Measurements from ENCODE around the gene BMERB1.
"Not testable (repeated sequence)": the region's sequence is repeated elsewhere in the genome, so short reads cannot be mapped to it uniquely, and the experiment has no call there.

The BMERB1 gene

DNA sequence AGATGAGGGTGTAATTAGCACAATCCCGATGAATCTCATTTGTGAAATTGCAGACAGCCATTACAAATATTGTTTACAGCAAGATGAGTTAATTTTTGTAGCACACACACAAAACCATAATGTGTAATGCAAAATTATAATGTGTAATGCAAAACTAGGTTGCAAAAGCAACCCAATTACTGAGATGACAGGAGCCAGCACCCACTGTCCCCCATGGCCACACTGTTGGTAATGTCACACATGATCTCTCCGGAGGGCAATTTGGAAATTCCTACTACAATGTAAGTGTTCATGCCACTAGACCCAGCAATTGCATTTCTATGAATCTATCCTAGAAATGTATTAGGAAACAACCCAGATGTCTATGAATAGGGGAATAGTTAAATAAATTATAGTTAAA, 131.7 kb downstream of the BMERB1 start:
- DNase-seq: no peak

- DNase-seq: no peak
Observed at GRCh38 chr16:15567823-15568222, 133.4 kb downstream of the BMERB1 start.

- not testable (repeated sequence) for DNase-seq
Observed at GRCh38 chr16:15570666-15571065, 136.3 kb downstream of the BMERB1 start.

DNA sequence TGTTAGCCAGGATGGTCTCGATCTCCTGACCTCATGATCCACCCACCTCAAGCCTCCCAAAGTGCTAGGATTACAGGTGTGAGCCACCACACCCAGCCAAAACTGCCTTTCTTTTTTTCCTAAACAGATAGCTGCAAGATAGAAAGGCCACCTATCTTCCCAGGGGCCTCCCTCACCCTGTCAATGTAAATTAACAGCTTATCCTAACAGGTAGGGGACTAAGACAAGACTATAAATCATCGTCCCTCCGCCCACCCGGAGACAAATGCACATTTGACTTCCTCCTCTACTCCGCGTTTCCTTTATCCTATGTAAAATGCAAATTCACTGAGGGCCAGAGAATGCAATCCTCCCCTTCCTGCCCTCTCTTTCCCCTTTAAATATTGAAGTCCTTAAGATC, 137.2 kb downstream of the BMERB1 start:
- no peak for DNase-seq

GRCh38 chr16:15572329-15573001, 138.1 kb downstream of the BMERB1 start:
- no peak for DNase-seq

DNA sequence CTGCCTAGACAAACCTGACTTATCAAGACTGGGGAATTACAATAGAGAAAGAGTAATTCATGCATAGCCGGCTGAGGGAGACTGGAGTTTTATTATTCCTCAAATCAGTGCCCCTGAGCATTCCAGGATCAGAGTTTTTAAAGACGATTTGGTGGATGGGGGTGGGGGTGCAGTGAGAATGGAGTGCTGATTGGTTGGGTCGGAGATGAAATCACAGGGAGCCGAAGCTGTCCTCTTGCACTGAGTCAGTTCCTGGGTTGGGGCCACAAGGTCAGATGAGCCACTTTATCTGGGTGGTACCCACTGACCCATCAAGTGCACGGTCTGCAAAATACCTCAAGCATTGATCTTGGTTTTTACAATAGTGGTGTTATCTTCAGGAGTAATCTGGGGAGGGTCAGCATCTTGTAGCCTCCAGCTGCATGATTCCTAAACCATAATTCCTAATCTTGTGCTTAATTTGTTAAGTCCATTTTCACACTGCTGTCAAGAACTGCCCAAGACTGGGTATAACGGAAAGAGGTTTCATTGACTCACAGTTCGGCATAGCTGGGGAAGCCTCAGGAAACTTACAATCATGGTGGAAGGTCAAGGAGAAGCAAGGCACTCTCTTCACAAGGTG, 139.0 kb downstream of the BMERB1 start:
- DNase-seq: no peak

DNA sequence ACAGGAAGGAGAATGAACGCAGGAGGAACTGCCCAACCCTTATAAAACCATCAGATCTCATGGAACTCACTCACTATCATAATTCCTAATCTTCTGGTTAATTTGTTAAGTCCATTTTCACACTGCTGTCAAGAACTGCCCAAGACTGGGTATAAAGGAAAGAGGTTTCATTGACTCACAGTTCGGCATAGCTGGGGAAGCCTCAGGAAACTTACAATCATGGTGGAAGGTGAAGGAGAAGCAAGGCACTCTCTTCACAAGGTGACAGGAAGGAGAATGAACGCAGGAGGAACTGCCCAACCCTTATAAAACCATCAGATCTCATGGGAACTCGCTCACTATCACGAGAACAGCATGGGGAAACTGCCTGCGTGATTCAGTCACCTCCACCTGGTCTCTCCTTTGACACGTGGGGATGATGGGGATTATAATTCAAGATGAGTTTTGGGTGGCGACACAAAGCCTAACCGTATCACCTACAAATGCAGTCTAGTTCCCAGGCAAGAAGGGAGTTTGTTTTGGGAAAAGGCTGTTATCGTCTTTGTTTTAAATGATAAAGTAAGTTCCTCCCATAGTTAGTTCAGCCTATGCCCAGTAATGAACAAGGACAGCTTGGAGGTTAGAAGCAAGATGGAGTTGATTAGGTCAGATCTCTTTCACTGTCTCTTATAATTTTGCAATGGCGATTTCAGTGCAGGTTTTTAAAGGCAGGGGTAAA, 139.7 kb downstream of the BMERB1 start:
- not testable (repeated sequence) for DNase-seq

- DNase-seq: no peak
Observed at GRCh38 chr16:15574614-15574948, 140.2 kb downstream of the BMERB1 start.

DNA sequence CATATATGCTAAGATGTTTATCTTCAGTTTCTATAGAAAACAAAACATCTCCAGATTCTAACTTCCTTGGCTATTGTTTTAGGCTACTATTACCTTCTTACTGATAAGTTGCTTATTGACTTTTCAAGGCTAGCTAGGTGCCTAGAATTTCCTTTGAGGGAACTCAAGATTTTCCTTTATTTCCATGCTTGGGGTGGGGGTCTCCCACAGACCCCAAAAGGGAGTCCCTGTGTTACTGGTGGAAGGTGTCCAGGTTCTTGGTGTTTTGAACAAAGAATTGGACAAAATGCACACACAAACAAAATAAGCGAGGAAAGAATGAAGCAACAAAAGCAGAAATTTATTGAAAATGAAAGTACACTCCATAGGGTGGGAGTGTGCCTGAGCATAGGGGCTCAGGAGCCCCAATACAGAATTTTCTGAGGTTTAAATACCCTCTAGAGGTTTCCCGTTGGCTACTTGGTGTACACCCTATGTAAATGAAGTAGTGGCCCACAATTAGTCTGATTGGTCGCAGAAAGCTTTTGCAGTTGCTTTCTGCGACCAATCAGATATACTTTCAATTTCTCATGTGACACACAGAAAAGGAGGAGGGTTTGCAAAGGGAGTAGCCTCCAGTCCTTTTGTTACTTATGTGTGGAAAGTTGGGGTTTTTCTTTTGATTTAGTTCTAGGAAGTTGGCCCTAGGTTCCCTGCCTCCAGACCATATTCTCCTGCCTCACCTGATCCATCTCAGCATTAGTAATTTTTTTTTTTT, 141.1 kb downstream of the BMERB1 start:
- DNase-seq: no peak

GRCh38 chr16:15576960-15577958, 142.9 kb downstream of the BMERB1 start:
- no peak for DNase-seq

DNA sequence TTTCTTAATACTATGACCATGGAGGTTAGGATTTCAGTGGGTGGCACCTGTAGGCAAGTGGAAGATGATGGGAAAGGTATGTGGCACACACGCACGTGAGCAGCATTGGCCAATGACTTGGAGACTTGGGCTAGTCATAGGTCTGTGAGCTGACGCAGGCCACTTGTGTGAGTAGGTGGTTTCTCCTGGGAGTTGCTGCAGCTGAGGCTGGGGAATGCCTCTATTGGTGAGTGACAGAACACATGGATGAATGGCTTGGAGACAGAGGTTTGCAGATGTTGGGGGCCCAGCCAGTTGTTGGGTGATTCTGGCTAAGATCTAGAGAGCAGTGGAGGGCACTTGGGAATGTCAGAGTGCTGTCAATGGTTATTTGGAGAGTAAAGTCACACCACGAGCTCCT, 144.4 kb downstream of the BMERB1 start:
- no peak for DNase-seq

- DNase-seq: no peak
Observed at GRCh38 chr16:15581127-15581815, 146.9 kb downstream of the BMERB1 start.

DNA sequence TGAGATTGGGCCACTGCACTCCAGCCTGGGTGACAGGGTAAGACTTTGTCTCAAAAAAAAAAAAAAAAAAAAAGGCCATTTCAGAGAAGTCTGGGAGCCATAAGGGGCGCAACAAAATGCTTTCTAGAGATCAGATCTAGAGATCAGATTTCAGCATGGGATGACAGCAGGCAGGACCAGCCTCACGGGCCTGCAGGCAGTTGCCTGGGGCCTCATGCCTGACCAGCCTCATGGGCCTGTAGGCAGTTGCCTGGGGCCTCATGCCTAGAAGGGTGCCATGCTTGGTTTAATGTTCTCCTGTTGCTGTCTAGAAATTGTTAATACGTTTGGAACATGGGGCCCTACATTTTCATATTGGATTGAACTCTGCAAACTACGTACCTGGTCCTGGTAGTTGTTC, 149.1 kb downstream of the BMERB1 start:
- no peak for DNase-seq

GRCh38 chr16:15585956-15586355, 151.6 kb downstream of the BMERB1 start:
- DNase-seq: no peak

DNA sequence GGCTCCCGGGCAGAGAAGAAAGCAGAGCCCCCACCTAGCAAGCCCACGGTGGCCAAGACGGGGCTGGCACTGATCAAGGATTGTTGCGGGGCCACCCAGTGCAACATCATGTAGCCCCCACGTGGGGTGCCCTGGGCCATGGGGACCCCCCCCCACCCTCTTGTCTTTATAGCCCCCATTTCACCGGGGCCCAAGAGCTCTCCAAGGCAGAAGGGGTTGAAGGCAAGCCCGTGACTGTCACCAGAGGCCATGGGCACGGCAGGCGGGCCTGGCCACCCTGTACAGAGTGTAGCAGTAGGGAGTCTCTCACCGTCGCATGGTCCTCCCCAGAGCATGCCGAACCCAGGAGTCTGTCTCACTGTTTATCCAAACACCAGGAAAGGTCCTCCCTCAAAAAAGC, 152.3 kb downstream of the BMERB1 start:
- DNase-seq: no peak

GRCh38 chr16:15587152-15587825, 152.9 kb downstream of the BMERB1 start:
- DNase-seq: no peak

DNA sequence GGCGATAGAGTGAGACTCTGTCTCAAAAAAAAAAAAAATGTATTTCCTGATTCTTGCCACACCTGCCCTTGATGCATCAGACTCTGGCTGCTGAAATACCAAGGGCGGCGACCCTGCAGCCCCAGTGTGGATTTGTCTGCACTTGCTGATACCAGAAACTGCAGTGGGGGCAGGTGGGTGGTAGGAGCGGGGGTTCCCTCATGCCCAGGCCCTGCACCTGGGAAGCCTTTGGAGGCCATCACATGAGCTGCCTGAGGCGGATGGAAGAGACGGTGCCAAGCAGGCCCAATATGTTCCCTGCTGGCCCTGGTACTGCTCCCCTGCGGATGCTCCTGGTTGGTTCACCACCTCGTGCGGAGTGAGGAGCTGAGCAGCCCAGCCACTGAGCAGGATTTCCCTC, 157.9 kb downstream of the BMERB1 start:
- DNase-seq: peak; percentile 35

- no peak for DNase-seq
Observed at GRCh38 chr16:15593235-15593634, 158.8 kb downstream of the BMERB1 start.

GRCh38 chr16:15594711-15595320, 160.4 kb downstream of the BMERB1 start:
- DNase-seq: no peak

DNA sequence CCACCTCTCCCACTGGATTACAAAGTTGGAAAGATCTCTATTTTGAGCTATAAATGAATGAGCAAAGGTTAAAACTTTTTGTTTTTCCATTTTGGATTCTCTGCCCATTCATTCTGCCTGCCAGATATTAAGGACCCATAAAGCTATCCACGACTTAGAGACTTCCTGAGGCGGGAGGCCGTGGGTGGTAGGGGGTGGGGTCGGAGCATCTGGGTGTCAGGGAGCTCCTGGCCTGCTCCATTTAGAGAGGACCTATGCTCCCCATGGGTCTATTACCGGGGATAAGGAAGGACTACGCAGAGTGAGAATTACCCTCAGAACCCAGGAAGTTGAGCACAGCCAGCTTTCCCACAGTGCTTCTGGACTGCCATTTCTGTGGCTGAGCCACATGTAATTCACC, 162.7 kb downstream of the BMERB1 start:
- DNase-seq: no peak

Measured in activated CD4-positive, alpha-beta T cell treated with anti-CD3 and anti-CD28 coated beads, Interleukin-2, amount 50 U/mL, for 1 hour (primary cell).